Activated naive CD8-positive, alpha-beta T cell treated with anti-CD3 and anti-CD28 coated beads, Interleukin-2, amount 10 ng/mL, durations not matched to agents 7 days and 5 days (primary cell): ENCODE results near the gene PSMD11. TPM values are rescaled to one million over a fixed set of nuclear protein-coding genes. Genes with fewer than 3 reads are reported as not detected.
"Not testable (repeated sequence)": the region's sequence is repeated elsewhere in the genome, so short reads cannot be mapped to it uniquely, and the experiment has no call there.

ENCODE experiments used
- ATAC-seq: fragments of 150-1000 bp; cut with Tn5 transposase; one replicate; pipeline ENCODE4 v1.10.0; 2021; ENCODE audit warnings: low read depth, moderate library complexity
- POLR2A ChIA-PET: fragments of 350-600 bp; sonication (Branson Sonifier 250); formaldehyde crosslinking; loops from one replicate; lab custom pipeline; 2021; ENCODE audit warnings: antibody characterized with exemption; lab: Charles Lee
- DNase-seq: peaks from one replicate; pipeline ENCODE4 v3.0.0; 2021
- H3K27ac Mint-ChIP-seq: one replicate; pipeline ENCODE4 v1.8.0; 2022; ENCODE audit warnings: mild to moderate bottlenecking, mixed read lengths
- H3K27me3 Mint-ChIP-seq: one replicate; pipeline ENCODE4 v1.8.0; 2022; ENCODE audit warnings: mild to moderate bottlenecking, moderate library complexity, mixed read lengths
- H3K36me3 Mint-ChIP-seq: one replicate; pipeline ENCODE4 v1.8.0; 2021; ENCODE audit warnings: mild to moderate bottlenecking, mixed read lengths
- H3K4me1 Mint-ChIP-seq: one replicate; pipeline ENCODE4 v1.8.0; 2021; ENCODE audit warnings: mixed read lengths
- H3K4me3 Mint-ChIP-seq: one replicate; pipeline ENCODE4 v1.8.0; 2022; ENCODE audit warnings: mild to moderate bottlenecking, moderate library complexity, mixed read lengths
- H3K9me3 Mint-ChIP-seq: one replicate; pipeline ENCODE4 v1.8.0; 2021; ENCODE audit warnings: mixed read lengths
- total RNA-seq, 2 experiments: library from RNA; stranded (reverse); gene quantifications; one replicate each; pipeline ENCODE4 v1.2.3, GENCODE V29; 2021

The PSMD11 gene
- total RNA-seq, 2 experiments from 2014 or later = 68.3 to 75.1 TPM

- Mint-ChIP-seq H3K27ac (peak overlapping the region; percentile 91), H3K36me3 (peaks cover 5% of the 10 kb centered on the region), H3K4me3 (peak overlapping the region; percentile 56), H3K27me3 (no peaks in the 10 kb centered on the region), H3K4me1 (peaks cover 72% of the 10 kb centered on the region), H3K9me3 (no peaks in the 10 kb centered on the region)
- DNase-seq (no peak), ATAC-seq (no peak)
- POLR2A ChIA-PET = interaction anchor here (0.7 to 2.4 kb wide), 7 partner anchors 10 to 235 kb away, joined by 3 to 25 read pairs (median 6); partner anchors contain the start of genes CDK5R1 and PSMD11
These were observed 79.7 kb downstream of the PSMD11 start for GRCh38 chr17:32523827-32524552.

- POLR2A ChIA-PET = interaction anchor here (0.7 to 2.4 kb wide), 7 partner anchors 9 to 236 kb away, joined by 3 to 25 read pairs (median 6); partner anchors contain the start of genes CDK5R1 and PSMD11
- H3K27me3 Mint-ChIP-seq, ATAC-seq, DNase-seq, H3K4me3 Mint-ChIP-seq, H3K36me3 Mint-ChIP-seq, H3K27ac Mint-ChIP-seq, H3K9me3 Mint-ChIP-seq: not testable (repeated sequence)
- peaks cover 74% of the 10 kb centered on the region for H3K4me1 Mint-ChIP-seq
These were observed 80.2 kb downstream of the PSMD11 start for GRCh38 chr17:32524553-32524880.

- Mint-ChIP-seq H3K9me3 (no peaks in the 10 kb centered on the region), H3K36me3 (peaks cover 5% of the 10 kb centered on the region), H3K4me1 (peaks cover 69% of the 10 kb centered on the region), H3K4me3 (no peak overlapping the region), H3K27me3 (no peaks in the 10 kb centered on the region), H3K27ac (no peak overlapping the region)
- DNase-seq (no peak), ATAC-seq (no peak)
- POLR2A ChIA-PET = interaction anchor here (0.7 to 2.4 kb wide), 5 partner anchors 26 to 236 kb away, joined by 3 to 25 read pairs (median 6); partner anchors contain the start of genes CDK5R1 and PSMD11
These were observed 80.8 kb downstream of the PSMD11 start for GRCh38 chr17:32525122-32525521.

GRCh38 chr17:32527146-32527545, 82.8 kb downstream of the PSMD11 start:
- Mint-ChIP-seq H3K27me3 (no peaks in the 10 kb centered on the region), H3K4me3 (no peak overlapping the region), H3K4me1 (peaks cover 54% of the 10 kb centered on the region), H3K36me3 (peaks cover 4% of the 10 kb centered on the region), H3K9me3 (no peaks in the 10 kb centered on the region), H3K27ac (no peak overlapping the region)
- POLR2A ChIA-PET = interaction anchor here (0.7 to 2.0 kb wide), 5 partner anchors 10 to 42 kb away, joined by 3 to 7 read pairs (median 4); partner anchors contain the start of gene CDK5R1
- ATAC-seq (no peak), DNase-seq (no peak)

- Mint-ChIP-seq H3K4me3 (no peak overlapping the region), H3K9me3 (no peaks in the 10 kb centered on the region), H3K27ac (peak overlapping the region; percentile 47), H3K27me3 (no peaks in the 10 kb centered on the region), H3K4me1 (peaks cover 42% of the 10 kb centered on the region), H3K36me3 (peaks cover 4% of the 10 kb centered on the region)
- POLR2A ChIA-PET = interaction anchor here (1.0 to 2.0 kb wide), 2 partner anchors 39 to 42 kb away, joined by 4 to 7 read pairs; partner anchors contain the start of gene CDK5R1
- ATAC-seq (peak; percentile 46), DNase-seq (no peak)
These were observed 84.5 kb downstream of the PSMD11 start for GRCh38 chr17:32528825-32529224.

- POLR2A ChIA-PET = interaction anchor here (1.0 kb wide), 1 partner anchor 40 kb away, joined by 4 read pairs; no protein-coding TSS in a partner anchor
- H3K4me3 Mint-ChIP-seq = no peak overlapping the region
- peaks cover 4% of the 10 kb centered on the region for H3K36me3 Mint-ChIP-seq
- ATAC-seq (no peak), DNase-seq (no peak)
- peaks cover 38% of the 10 kb centered on the region for H3K4me1 Mint-ChIP-seq
- H3K9me3 Mint-ChIP-seq = no peaks in the 10 kb centered on the region
- no peaks in the 10 kb centered on the region for H3K27me3 Mint-ChIP-seq
- H3K27ac Mint-ChIP-seq = no peak overlapping the region
These were observed 85.3 kb downstream of the PSMD11 start for GRCh38 chr17:32529604-32530003.

Other genes starting within 250 kb of the PSMD11 start
- under 1 TPM; 0.72 to 0.88 TPM for gene RHBDL3, start 178.7 kb upstream of the PSMD11 start, total RNA-seq
- 10 to 100 TPM; 31.5 to 35.9 TPM for gene C17orf75, start 102.3 kb upstream of the PSMD11 start, total RNA-seq
- 100 to 1,000 TPM; 264 to 274 TPM for gene ZNF207, start 94.4 kb upstream of the PSMD11 start, total RNA-seq
- 1 to 10 TPM; 8.1 to 8.4 TPM for gene CDK5R1, start 42.5 kb downstream of the PSMD11 start, total RNA-seq